ENCODE data around the gene ITPKB. TPM values are rescaled to one million over a fixed set of nuclear protein-coding genes. Genes with fewer than 3 reads are reported as not detected.
A peak's percentile ranks its signal among the peaks of the same experiment; 100 is the strongest.

ITPKB gene
- total RNA-seq, 1 donor from 2014 or later, result 13.7 TPM

- no peak overlapping the region for H3K4me3 Mint-ChIP-seq
- DNase-seq (ENCODE audit: low read depth, low spot score), result no peak
- no peaks in the 10 kb centered on the region for H3K4me1 Mint-ChIP-seq
- H3K27me3 Mint-ChIP-seq (ENCODE audit: low read depth), result no peaks in the 10 kb centered on the region
- no peak for TF ChIP-seq CTCF (conservative IDR thresholded peaks at IDR 0.05)
- H3K9me3 Mint-ChIP-seq, result no peaks in the 10 kb centered on the region
- no peaks in the 10 kb centered on the region for H3K36me3 Mint-ChIP-seq (ENCODE audit: low read depth)
- peak overlapping the region; percentile 35 for H3K27ac Mint-ChIP-seq (ENCODE audit: unreplicated experiment)
Observed at GRCh38 chr1:226589008-226589733, 149.9 kb downstream of the ITPKB start.

- DNase-seq (ENCODE audit: low read depth, low spot score), result no peak
- H3K27me3 Mint-ChIP-seq (ENCODE audit: low read depth), result no peaks in the 10 kb centered on the region
- H3K9me3 Mint-ChIP-seq, result no peaks in the 10 kb centered on the region
- no peak overlapping the region for H3K4me3 Mint-ChIP-seq
- no peak for TF ChIP-seq CTCF (conservative IDR thresholded peaks at IDR 0.05)
- H3K4me1 Mint-ChIP-seq, result no peaks in the 10 kb centered on the region
- no peak overlapping the region for H3K27ac Mint-ChIP-seq (ENCODE audit: unreplicated experiment)
- H3K36me3 Mint-ChIP-seq (ENCODE audit: low read depth), result no peaks in the 10 kb centered on the region
Observed at GRCh38 chr1:226588484-226588883, 150.6 kb downstream of the ITPKB start.

- Mint-ChIP-seq H3K27me3 (ENCODE audit: low read depth) (no peaks in the 10 kb centered on the region), H3K4me1 (no peaks in the 10 kb centered on the region), H3K27ac (ENCODE audit: unreplicated experiment) (no peak overlapping the region), H3K4me3 (no peak overlapping the region), H3K9me3 (no peaks in the 10 kb centered on the region), H3K36me3 (ENCODE audit: low read depth) (no peaks in the 10 kb centered on the region)
- no peak for DNase-seq (ENCODE audit: low read depth, low spot score)
- TF ChIP-seq CTCF (conservative IDR thresholded peaks at IDR 0.05), result no peak
Observed at GRCh38 chr1:226586650-226587422, 152.2 kb downstream of the ITPKB start.

DNA sequence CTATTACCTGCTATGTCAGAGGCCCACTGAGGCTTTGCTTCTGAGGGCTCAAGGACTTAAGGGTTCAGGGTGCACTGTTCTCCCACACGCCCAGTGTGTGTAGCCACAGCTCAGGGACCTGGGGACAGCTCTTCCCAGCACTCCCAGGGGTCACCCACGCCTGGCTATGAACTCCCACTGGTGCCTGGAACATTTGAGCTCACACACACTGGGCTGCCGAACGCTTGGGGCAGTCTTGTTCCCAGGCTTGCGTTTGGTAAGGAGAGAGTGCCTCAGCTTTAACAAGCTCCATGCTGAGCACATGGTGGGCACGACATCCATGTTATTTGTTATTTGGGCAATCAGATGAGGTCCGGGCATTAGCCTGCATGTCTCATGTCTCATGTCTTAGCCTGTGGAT lies 153.0 kb downstream of the ITPKB start:
- no peaks in the 10 kb centered on the region for H3K4me1 Mint-ChIP-seq
- no peak for DNase-seq (ENCODE audit: low read depth, low spot score)
- H3K27ac Mint-ChIP-seq (ENCODE audit: unreplicated experiment), result no peak overlapping the region
- no peaks in the 10 kb centered on the region for H3K9me3 Mint-ChIP-seq
- TF ChIP-seq CTCF (conservative IDR thresholded peaks at IDR 0.05), result no peak
- H3K4me3 Mint-ChIP-seq, result no peak overlapping the region
- H3K27me3 Mint-ChIP-seq (ENCODE audit: low read depth), result no peaks in the 10 kb centered on the region
- no peaks in the 10 kb centered on the region for H3K36me3 Mint-ChIP-seq (ENCODE audit: low read depth)

DNA sequence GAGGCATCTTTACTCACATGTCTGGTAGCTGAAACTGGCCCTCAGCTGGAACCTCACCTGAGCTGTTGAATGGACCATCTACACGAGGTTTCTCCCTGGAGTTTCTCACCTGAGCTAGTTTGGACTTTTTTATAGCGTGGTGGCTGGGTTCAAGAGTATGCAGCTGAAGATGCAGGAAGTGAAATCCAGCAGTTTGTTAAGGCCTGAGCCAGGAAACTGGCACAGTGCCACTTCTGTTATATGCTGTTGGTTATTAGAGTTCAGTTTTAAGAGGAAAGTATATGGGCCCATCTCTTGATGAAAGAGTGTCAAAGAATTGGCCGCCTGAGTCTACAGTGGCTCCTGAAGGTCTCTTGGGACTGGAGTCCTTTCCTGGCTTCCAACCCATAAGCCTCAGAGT lies 154.9 kb downstream of the ITPKB start:
- Mint-ChIP-seq H3K4me1 (no peaks in the 10 kb centered on the region), H3K27me3 (ENCODE audit: low read depth) (no peaks in the 10 kb centered on the region), H3K27ac (ENCODE audit: unreplicated experiment) (no peak overlapping the region), H3K4me3 (no peak overlapping the region), H3K36me3 (ENCODE audit: low read depth) (no peaks in the 10 kb centered on the region), H3K9me3 (no peaks in the 10 kb centered on the region)
- DNase-seq (ENCODE audit: low read depth, low spot score), result no peak
- no peak for TF ChIP-seq CTCF (conservative IDR thresholded peaks at IDR 0.05)
